Ishikawa (cell line): ENCODE measurements around the gene RNASEH1.

Experiments
- EGR1 ChIP-seq: IDR thresholded peaks from 2 replicates; pipeline ENCODE4 v1.6.1; 2012
- REST ChIP-seq: IDR thresholded peaks from 2 replicates; pipeline ENCODE4 v1.6.1; 2012; ENCODE audit warnings: low read depth, mild to moderate bottlenecking
- TAF1 ChIP-seq: IDR thresholded peaks from 2 replicates; pipeline ENCODE4 v1.6.1; 2012; ENCODE audit warnings: low read depth, mild to moderate bottlenecking
- YY1 ChIP-seq: IDR thresholded peaks from 2 replicates; pipeline ENCODE4 v1.6.1; 2012; ENCODE audit warnings: low read depth

GRCh38 chr2:3529316-3530025 is 28.7 kb downstream of the RNASEH1 start:
- TF ChIP-seq TAF1 (no peak), REST (no peak), EGR1 (no peak), YY1 (no peak)
